ENCODE data around the gene GNG7. TPM values are rescaled to one million over a fixed set of nuclear protein-coding genes. Genes with fewer than 3 reads are reported as not detected.
"Not testable (repeated sequence)": the region's sequence is repeated elsewhere in the genome, so short reads cannot be mapped to it uniquely, and the experiment has no call there.

The GNG7 gene
- total RNA-seq, 2 donors from 2014 or later: 12.3 to 12.4 TPM

GRCh38 chr19:2494084-2494446 lies 208.4 kb downstream of the GNG7 start:
- 91 to 94% methylated on average over 17 to 21 of the region's 21 CpGs for WGBS, 2 experiments (ENCODE audit: insufficient coverage in 1 of 2, insufficient read length in 1 of 2)
- Histone ChIP-seq H3K27me3 (ENCODE audit: control insufficient read depth, insufficient read depth, low read length, poor library complexity, severe bottlenecking) (peaks cover 16% of the 10 kb centered on the region), H3K27ac (ENCODE audit: low read depth, low read length) (peak overlapping the region; percentile 38)

DNA sequence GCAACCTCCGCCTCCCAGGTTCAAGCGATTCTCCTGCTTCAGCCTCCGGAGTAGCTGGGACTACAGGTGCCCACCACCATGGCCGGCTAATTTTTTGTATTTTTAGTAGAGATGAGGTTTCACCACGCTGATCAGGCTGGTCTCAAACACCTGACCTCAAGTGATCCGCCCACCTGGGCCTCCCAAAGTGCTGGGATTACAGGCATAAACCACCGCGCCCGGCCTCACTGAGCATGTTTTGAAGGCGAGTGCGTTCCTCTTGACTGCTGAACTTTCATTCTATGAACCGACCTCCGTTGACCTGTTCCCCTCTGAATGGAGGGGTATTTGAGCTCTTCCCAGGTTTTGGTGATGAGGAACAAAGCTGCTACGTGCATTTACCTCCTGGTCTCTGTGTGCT lies 209.0 kb downstream of the GNG7 start:
- H3K4me1 Mint-ChIP-seq; H3K9me3 ChIP-seq (ENCODE audit: control insufficient read depth, low read length); H3K4me1 ChIP-seq (ENCODE audit: control insufficient read depth, insufficient read depth, low read length); H3K27ac Mint-ChIP-seq; H3K4me3 ChIP-seq (ENCODE audit: low read length); H3K9me3 Mint-ChIP-seq; H3K9ac ChIP-seq (ENCODE audit: extremely low read depth, low read length, poor library complexity, severe bottlenecking); H3K36me3 Mint-ChIP-seq (ENCODE audit: low read depth); DNase-seq; H3K36me3 ChIP-seq (ENCODE audit: control insufficient read depth, insufficient read depth, low read length): not testable (repeated sequence)
- Mint-ChIP-seq H3K27me3 (ENCODE audit: insufficient read depth) (peaks cover 31% of the 10 kb centered on the region), H3K4me3 (peak overlapping the region; percentile 57)
- Histone ChIP-seq H3K27me3 (ENCODE audit: control insufficient read depth, insufficient read depth, low read length, poor library complexity, severe bottlenecking) (peaks cover 22% of the 10 kb centered on the region), H3K27ac (ENCODE audit: low read depth, low read length) (peak overlapping the region; percentile 38)
- 78 to 82% methylated on average over 12 to 14 of the region's 14 CpGs for WGBS, 2 experiments (ENCODE audit: insufficient coverage in 1 of 2, insufficient read length in 1 of 2)

More at GRCh38 chr19:2494084-2494446, 208.4 kb downstream of the GNG7 start:
- Histone ChIP-seq H3K4me1 (ENCODE audit: control insufficient read depth, insufficient read depth, low read length) (no peaks in the 10 kb centered on the region), H3K9ac (ENCODE audit: extremely low read depth, low read length, poor library complexity, severe bottlenecking) (no peak overlapping the region), H3K4me3 (ENCODE audit: low read length) (no peak overlapping the region), H3K9me3 (ENCODE audit: control insufficient read depth, low read length) (no peaks in the 10 kb centered on the region), H3K36me3 (ENCODE audit: control insufficient read depth, insufficient read depth, low read length) (no peaks in the 10 kb centered on the region)
- H3K9me3 Mint-ChIP-seq: no peaks in the 10 kb centered on the region
- H3K4me1 Mint-ChIP-seq: peaks cover 1% of the 10 kb centered on the region
- no peaks in the 10 kb centered on the region for H3K36me3 Mint-ChIP-seq (ENCODE audit: low read depth)
- peak overlapping the region; percentile 57 for H3K4me3 Mint-ChIP-seq
- TF ChIP-seq, protein P1, sequence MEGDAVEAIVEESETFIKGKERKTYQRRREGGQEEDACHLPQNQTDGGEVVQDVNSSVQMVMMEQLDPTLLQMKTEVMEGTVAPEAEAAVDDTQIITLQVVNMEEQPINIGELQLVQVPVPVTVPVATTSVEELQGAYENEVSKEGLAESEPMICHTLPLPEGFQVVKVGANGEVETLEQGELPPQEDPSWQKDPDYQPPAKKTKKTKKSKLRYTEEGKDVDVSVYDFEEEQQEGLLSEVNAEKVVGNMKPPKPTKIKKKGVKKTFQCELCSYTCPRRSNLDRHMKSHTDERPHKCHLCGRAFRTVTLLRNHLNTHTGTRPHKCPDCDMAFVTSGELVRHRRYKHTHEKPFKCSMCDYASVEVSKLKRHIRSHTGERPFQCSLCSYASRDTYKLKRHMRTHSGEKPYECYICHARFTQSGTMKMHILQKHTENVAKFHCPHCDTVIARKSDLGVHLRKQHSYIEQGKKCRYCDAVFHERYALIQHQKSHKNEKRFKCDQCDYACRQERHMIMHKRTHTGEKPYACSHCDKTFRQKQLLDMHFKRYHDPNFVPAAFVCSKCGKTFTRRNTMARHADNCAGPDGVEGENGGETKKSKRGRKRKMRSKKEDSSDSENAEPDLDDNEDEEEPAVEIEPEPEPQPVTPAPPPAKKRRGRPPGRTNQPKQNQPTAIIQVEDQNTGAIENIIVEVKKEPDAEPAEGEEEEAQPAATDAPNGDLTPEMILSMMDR (conservative IDR thresholded peaks at IDR 0.05): no peak
- DNase-seq: no peak
- peaks cover 27% of the 10 kb centered on the region for H3K27me3 Mint-ChIP-seq (ENCODE audit: insufficient read depth)
- no peak overlapping the region for H3K27ac Mint-ChIP-seq

DNA sequence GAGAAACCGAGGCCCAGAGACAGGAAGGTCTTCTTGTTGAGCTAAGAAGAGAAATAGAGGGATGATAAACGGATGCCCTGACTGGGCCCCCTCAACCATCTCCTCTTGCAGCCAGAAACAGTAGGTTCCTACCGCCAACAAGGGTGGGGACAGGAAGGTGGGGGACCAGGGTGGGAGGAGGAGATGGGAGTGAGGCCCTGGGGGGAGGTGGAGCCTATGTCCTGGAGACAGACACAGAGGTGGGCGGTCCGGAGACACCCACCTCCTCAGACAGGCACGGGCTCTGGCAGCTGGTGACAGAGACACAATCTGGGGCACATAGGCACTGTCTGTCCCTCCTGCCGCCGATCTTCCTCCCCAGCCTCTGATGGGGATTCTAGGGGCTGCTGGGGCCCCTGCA lies 209.6 kb downstream of the GNG7 start:
- Histone ChIP-seq H3K9ac (ENCODE audit: extremely low read depth, low read length, poor library complexity, severe bottlenecking) (no peak overlapping the region), H3K4me3 (ENCODE audit: low read length) (no peak overlapping the region), H3K36me3 (ENCODE audit: control insufficient read depth, insufficient read depth, low read length) (no peaks in the 10 kb centered on the region), H3K27me3 (ENCODE audit: control insufficient read depth, insufficient read depth, low read length, poor library complexity, severe bottlenecking) (peaks cover 27% of the 10 kb centered on the region), H3K4me1 (ENCODE audit: control insufficient read depth, insufficient read depth, low read length) (no peaks in the 10 kb centered on the region), H3K9me3 (ENCODE audit: control insufficient read depth, low read length) (no peaks in the 10 kb centered on the region), H3K27ac (ENCODE audit: low read depth, low read length) (no peak overlapping the region)
- H3K9me3 Mint-ChIP-seq: no peaks in the 10 kb centered on the region
- no peak overlapping the region for H3K27ac Mint-ChIP-seq
- no peak for DNase-seq
- peaks cover 37% of the 10 kb centered on the region for H3K27me3 Mint-ChIP-seq (ENCODE audit: insufficient read depth)
- no peaks in the 10 kb centered on the region for H3K4me1 Mint-ChIP-seq
- H3K4me3 Mint-ChIP-seq: no peak overlapping the region
- TF ChIP-seq, protein P1 (conservative IDR thresholded peaks at IDR 0.05): no peak
- WGBS, 2 experiments (ENCODE audit: insufficient coverage in 1 of 2, insufficient read length in 1 of 2): 82 to 84% methylated on average over 3 to 7 of the region's 8 CpGs
- H3K36me3 Mint-ChIP-seq (ENCODE audit: low read depth): no peaks in the 10 kb centered on the region
